Measurements from ENCODE around the gene TSGA10.

TSGA10 gene

GRCh38 chr2:98959810-98960507 lies 194.8 kb downstream of the TSGA10 start:
- Histone ChIP-seq H3K27me3 (ENCODE audit: control insufficient read depth, insufficient read depth, low read length) (no peaks in the 10 kb centered on the region), H3K4me3 (ENCODE audit: low read length) (no peak overlapping the region), H3K9me3 (ENCODE audit: control insufficient read depth, low read depth, low read length) (peaks cover 6% of the 10 kb centered on the region), H3K27ac (ENCODE audit: low read length) (no peak overlapping the region), H3K4me1 (ENCODE audit: control insufficient read depth, low read depth, low read length) (no peaks in the 10 kb centered on the region), H3K36me3 (ENCODE audit: control insufficient read depth, low read depth, low read length) (no peaks in the 10 kb centered on the region), H3K9ac (ENCODE audit: low read length) (no peak overlapping the region)

GRCh38 chr2:98952966-98953365 lies 201.8 kb downstream of the TSGA10 start:
- Histone ChIP-seq H3K9ac (ENCODE audit: low read length) (no peak overlapping the region), H3K4me3 (ENCODE audit: low read length) (no peak overlapping the region), H3K27me3 (ENCODE audit: control insufficient read depth, insufficient read depth, low read length) (no peaks in the 10 kb centered on the region), H3K9me3 (ENCODE audit: control insufficient read depth, low read depth, low read length) (no peaks in the 10 kb centered on the region), H3K4me1 (ENCODE audit: control insufficient read depth, low read depth, low read length) (no peaks in the 10 kb centered on the region), H3K27ac (ENCODE audit: low read length) (no peak overlapping the region), H3K36me3 (ENCODE audit: control insufficient read depth, low read depth, low read length) (no peaks in the 10 kb centered on the region)

DNA sequence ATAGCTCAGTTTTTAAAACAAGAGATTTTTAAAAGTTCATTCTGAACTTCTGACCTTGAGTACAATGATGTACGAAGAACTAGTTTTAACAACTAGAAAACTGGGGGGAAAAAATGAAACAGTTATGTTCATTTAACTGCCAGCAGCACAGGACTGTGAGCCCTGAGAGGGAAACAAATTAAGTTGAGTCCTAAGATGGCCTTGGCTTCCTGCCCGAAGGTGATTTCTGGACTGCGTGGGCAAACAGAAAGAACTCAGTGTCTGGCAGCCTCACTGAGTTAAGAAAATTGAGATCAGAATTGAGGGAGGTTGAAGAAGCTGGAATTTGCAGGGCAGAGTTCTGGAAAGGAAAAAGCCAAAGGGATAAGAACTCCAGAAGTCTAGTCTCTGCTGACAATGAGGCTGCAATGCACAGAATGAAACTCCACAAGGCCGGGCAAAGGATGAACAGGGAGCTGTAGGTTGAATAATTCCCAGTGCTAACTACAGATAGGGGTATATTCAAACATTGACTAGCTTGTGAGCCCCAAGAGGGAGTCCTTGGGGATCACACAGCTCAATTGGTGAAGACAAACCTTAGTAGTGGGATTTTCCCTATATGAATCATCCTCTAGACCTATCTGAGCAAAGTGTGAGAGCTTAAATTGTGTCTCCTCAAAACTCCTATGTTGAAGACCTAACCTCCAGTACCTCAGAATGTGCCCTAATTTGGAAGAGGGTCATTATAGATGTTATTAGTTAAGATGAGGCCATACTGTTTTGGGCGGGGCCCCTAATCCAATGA lies 205.6 kb downstream of the TSGA10 start:
- no peak overlapping the region for H3K27ac ChIP-seq (ENCODE audit: low read length)
- no peaks in the 10 kb centered on the region for H3K27me3 ChIP-seq (ENCODE audit: control insufficient read depth, insufficient read depth, low read length)

GRCh38 chr2:98947554-98947953 lies 207.2 kb downstream of the TSGA10 start:
- no peaks in the 10 kb centered on the region for H3K36me3 ChIP-seq (ENCODE audit: control insufficient read depth, low read depth, low read length)
- no peaks in the 10 kb centered on the region for H3K27me3 ChIP-seq (ENCODE audit: control insufficient read depth, insufficient read depth, low read length)
- no peak overlapping the region for H3K9ac ChIP-seq (ENCODE audit: low read length)

More for the DNA sequence above, 205.6 kb downstream of the TSGA10 start:
- Histone ChIP-seq H3K9me3 (ENCODE audit: control insufficient read depth, low read depth, low read length) (no peaks in the 10 kb centered on the region), H3K36me3 (ENCODE audit: control insufficient read depth, low read depth, low read length) (no peaks in the 10 kb centered on the region), H3K9ac (ENCODE audit: low read length) (no peak overlapping the region), H3K4me1 (ENCODE audit: control insufficient read depth, low read depth, low read length) (no peaks in the 10 kb centered on the region), H3K4me3 (ENCODE audit: low read length) (no peak overlapping the region)

More at GRCh38 chr2:98947554-98947953, 207.2 kb downstream of the TSGA10 start:
- no peaks in the 10 kb centered on the region for H3K9me3 ChIP-seq (ENCODE audit: control insufficient read depth, low read depth, low read length)
- no peak overlapping the region for H3K4me3 ChIP-seq (ENCODE audit: low read length)
- no peak overlapping the region for H3K27ac ChIP-seq (ENCODE audit: low read length)
- no peaks in the 10 kb centered on the region for H3K4me1 ChIP-seq (ENCODE audit: control insufficient read depth, low read depth, low read length)

All from iPS-18a (cell line).